IPS-11a (cell line): ENCODE data around the gene MCRIP2.
A peak's percentile ranks its signal among the peaks of the same experiment; 100 is the strongest.
"Not testable (repeated sequence)": the region's sequence is repeated elsewhere in the genome, so short reads cannot be mapped to it uniquely, and the experiment has no call there.

Source experiments
- H3K4me3 ChIP-seq: one replicate; pipeline ENCODE4 v1.5.1; 2013; ENCODE audit warnings: low read depth, low read length, control low read depth

Gene MCRIP2

DNA sequence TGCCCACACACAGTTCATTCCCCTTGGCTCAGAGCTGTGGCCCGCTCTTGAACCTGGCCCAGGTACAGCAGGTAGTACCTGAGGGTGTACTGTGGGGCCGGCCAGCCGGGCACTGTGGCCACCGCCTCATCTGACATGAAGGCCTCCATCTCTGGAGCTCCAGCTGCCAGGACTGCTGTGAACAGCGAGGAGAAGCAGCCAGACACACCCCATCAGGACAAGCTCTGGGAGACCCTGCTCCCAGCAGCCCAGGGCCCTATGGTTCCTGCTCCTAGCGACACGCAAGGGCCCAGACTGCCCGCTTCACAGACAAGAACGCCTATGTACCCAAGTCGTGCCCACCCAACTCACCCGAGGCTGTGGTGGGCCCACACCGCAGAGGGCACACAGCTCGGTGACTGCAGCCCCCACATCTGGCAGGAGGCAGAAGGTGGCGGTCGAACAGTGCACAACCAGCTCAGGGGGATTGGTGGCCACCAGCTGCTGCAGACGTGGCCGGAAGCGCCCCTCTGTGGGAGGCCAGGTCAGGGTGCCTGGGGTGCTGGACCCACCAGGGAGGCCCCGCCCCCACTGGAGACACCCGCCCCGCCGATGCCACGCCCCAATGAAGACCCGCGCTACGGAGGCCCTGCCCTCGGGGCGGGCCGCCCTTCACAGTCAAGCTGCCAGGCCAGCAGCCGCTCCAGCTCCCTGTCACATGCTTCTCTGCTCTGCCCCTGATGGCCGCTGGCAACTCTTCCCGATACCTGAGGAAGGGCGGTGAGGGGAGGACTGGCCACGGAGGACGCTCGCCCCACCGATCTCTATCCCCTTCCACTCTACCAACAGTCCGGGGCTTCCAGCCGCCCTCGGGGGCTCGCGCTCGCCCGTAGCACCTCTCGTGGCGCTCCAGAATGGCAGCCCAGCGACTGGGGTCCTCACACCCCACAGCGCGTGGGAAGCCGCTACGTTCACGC lies 37.5 kb downstream of the MCRIP2 start:
- peak overlapping the region; percentile 24 for H3K4me3 ChIP-seq

DNA sequence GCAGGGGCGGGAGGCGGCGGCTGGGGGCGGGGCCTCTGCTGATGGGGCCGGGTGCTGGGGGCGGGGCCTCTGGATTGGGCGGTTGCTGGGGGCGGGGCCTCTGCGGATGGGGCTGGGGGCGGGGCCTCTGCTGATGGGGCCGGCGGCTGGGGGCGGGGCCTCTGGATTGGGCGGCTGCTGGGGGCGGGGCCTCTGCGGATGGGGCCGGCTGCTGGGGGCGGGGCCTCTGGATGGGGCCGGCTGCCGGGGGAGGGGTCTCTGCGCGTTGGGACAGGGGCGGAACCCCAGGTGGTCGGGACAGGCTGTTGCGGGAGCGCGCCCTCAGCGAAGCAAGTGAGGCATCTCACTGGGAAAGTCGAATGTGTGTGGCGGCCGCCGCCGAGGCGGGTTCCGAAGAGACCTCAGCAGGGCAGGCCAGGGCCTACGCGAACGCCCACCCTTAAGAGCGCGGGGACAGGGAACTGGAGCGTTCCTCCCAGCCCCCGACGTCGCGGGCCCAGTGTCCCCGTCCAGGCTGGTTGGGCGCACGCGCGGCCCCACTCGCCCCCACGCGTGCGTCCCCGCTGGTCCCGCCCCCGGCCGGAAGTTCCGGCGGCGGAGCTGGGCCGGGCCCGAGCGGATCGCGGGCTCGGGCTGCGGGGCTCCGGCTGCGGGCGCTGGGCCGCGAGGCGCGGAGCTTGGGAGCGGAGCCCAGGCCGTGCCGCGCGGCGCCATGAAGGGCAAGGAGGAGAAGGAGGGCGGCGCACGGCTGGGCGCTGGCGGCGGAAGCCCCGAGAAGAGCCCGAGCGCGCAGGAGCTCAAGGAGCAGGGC lies 38.4 kb downstream of the MCRIP2 start, which contains the start of gene STUB1:
Gene STUB1 (plus strand): TSS at position 597 of the 811 bp plus-strand sequence. CDS start 116 bp downstream, at position 713.
- peak within 1 kb of the TSS; percentile 74 for H3K4me3 ChIP-seq

DNA sequence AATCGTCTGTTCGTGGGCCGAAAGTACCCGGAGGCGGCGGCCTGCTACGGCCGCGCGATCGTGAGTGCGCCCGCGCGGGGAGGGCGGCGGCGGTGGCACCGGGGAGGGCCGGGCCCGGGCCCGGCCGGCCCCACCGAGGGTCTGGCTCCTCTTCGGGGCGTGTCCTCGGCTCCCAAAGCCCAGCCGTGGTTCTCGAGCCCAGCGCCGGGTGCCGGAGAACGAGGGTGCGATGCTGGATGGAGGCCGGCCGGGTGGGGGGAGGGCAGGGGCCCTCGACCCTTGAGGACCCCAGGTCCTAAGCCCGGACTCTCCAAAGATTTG lies 39.0 kb downstream of the MCRIP2 start:
- peak overlapping the region; percentile 74 for H3K4me3 ChIP-seq

DNA sequence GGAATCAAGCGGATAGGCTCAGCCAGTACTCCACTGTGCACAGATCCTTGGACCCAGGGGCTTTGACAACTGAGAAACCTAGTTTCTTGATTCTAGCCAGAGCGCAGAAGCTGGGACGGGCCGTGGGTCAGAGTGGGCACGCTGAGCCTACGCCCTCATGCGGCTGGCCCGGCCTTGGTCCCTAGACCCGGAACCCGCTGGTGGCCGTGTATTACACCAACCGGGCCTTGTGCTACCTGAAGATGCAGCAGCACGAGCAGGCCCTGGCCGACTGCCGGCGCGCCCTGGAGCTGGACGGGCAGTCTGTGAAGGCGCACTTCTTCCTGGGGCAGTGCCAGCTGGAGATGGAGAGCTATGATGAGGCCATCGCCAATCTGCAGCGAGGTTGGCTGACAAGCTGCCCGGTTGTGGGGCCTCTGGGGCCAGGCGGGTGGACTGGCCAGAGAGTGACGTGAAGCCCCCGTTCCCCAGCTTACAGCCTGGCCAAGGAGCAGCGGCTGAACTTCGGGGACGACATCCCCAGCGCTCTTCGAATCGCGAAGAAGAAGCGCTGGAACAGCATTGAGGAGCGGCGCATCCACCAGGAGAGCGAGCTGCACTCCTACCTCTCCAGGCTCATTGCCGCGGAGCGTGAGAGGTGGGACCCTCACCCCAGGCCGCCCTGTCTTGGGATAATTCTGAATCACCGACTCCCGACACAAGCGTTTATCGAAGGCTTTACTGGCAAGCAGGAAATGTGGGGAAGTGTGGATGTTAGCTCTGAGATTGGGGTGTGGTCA lies 39.5 kb downstream of the MCRIP2 start:
- peak overlapping the region; percentile 74 for H3K4me3 ChIP-seq

DNA sequence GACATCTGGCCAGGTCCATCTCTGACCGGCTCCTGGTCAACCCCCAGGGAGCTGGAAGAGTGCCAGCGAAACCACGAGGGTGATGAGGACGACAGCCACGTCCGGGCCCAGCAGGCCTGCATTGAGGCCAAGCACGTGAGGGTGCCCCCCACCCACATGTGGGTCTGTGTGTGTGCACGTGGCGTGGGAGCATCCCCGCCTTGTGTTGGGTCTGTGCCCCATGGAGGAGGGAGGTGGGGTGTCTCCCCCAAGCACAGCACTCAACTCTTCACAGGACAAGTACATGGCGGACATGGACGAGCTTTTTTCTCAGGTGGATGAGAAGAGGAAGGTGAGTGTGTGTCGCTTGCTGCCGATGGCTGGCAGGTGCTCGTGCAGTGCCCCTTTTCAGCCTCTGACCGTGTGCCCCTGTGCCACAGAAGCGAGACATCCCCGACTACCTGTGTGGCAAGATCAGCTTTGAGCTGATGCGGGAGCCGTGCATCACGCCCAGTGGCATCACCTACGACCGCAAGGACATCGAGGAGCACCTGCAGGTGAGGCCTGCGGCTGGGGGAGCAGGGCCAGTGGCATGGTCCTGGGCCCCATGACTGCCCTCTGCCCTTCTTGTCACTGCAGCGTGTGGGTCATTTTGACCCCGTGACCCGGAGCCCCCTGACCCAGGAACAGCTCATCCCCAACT lies 40.3 kb downstream of the MCRIP2 start:
- no peak overlapping the region for H3K4me3 ChIP-seq

DNA sequence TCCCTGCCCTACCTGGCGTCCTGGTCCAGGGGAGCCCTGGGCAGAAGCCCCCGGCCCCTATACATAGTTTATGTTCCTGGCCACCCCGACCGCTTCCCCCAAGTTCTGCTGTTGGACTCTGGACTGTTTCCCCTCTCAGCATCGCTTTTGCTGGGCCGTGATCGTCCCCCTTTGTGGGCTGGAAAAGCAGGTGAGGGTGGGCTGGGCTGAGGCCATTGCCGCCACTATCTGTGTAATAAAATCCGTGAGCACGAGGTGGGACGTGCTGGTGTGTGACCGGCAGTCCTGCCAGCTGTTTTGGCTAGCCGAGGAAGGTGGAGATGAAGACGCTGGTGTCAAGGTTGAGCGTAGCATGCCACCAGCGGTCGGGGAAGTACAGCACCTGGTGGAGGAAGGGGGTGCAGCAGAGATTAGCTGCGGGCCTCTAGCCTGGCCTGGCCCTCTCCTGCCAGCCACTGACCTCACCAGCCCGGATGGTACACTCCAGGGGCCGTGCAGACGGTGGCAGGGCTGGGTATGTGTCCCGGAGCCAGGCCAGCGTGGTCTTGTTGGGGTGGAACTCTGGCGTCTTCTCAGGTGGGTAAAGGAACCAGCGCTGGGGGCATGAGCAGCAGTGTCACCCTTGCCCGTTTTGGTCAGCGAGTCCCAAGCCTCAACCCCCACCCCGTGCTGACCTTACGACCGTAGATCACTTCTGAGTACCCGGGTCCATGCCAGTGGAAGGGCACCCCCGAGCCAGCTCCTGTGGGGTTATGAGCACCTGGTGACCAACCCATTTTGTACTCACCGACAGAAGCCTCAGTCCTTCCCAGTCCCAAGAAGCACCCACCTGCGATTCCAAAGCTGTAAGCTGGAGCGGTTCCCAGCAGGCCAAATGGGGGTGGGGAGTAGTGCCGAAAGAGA lies 41.1 kb downstream of the MCRIP2 start:
- no peak overlapping the region for H3K4me3 ChIP-seq

DNA sequence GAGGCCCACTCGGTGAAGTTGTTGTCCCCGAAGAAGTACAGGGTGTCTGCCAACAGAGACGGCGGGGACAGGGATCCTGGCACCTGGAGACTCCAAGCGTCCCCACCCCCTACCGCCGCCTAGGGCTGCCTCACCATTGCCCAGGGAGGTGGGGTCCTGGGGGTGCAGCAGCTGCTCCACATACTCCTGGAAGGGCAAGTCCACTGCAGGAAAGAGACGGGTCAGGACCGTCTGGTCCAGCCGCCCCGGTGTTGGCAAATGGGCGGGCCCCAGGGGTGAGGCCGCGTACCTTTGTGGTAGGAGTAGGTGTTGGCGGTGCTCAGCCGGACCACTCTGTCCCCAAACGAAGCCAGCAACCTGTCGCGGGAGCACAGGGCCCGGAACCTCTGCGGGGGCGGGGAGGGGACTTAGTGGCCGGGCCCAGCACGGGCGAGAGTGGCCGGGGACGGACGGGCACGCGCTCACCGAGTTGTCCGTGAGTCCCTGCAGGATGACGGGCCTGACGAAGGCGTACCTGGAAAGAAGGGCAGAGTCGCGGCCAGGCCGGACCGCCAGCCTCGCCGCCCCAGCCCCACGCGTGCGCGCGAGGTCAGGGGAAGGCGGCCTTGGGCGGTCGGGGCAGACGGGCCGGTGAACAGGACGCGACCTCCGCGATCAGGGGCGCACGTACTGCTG lies 41.9 kb downstream of the MCRIP2 start:
- H3K4me3 ChIP-seq = peak overlapping the region; percentile 81

DNA sequence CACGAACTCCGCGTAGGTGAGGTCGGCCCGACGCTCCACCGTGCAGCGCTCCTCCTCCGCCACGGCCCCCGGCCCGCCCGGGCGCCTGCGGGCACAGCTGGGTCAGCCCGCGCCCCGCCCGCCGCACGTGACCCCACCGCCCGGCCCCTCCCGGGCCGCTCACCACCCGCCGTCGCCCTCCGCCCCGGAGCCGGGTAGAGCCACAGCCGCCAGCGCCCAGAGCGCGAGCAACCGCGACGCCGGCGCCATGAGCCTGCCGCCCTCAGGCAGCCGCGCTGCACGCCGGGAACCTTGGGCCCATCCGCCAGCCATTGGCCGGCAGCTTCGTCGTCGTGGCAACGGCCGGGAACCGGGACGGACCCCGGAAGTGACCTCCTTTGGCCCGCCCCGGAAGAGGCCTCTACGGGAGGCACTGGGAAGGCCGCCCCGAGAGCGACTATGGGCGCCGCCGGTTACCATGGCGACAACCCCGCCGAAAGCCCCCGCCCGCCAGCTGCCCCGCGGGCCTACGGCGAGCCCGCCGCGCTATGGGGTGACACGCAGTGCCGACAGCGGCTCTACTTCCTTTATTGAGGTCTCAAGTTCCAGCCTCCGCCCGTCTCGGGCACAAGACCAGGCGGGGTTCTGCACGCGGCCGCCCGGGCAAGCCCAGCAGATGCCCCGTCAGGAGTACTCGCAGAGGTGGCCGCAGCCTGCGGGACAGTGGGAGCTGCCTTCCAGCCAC lies 42.6 kb downstream of the MCRIP2 start, which contains the start of gene JMJD8:
Gene JMJD8 (minus strand): TSS at position 264 of the 724 bp plus-strand sequence. CDS start 15 bp downstream, at position 249.
- H3K4me3 ChIP-seq = peak within 1 kb of the TSS; percentile 81

DNA sequence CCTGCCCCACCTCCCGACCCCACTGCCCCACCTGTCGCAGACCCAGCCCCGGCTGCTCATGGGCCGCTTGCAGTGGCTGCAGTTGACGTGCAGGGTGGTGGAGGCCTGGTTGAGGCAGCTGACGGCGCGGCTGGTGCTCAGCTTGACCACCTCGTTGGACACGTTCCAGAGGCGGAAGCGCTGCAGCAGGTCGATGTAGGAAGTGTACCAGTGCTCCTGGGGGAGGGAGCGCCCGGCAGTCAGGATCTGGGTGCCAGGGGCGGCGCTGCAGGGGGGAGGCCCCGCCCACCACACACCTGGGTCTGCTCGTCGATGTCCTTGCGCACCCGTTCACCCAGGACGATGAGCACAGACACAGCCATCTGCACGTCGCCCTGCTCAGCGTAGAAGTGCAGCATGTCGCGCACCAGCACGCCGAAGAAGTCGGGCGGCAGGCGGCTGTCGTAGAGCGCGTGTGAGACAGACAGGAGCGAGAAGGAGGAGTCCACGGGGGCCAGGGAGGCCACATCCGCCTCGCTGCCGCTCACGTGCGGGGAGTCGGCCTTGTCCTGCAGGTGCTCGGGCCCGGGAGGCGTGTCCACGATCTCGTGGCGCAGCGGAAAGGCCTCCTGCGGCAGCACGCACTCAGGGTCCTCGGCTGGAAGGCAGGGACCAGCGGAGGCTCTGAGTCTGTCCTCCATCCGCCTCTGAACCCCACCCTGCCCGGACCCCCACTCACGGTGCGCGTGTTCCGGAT lies 43.5 kb downstream of the MCRIP2 start:
- no peak overlapping the region for H3K4me3 ChIP-seq

DNA sequence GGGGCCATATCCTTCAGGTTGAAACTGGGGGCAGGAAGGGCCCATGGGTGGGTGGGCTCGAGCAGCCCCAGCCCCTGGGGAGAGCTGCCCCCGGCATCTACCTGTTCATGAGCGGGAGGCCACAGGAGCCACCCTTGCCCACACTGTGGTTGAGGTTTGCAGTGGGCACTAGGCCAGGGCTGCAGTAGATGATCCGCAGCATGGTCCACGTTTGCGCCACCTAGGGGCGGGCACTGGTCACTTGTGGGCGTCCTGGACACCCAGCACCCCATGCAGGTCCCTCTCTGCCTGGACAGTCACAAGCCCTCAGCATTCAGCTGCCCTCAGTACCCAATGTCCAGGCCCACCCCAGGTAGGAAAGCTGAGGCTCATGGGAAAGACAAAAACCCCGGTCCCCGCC lies 44.3 kb downstream of the MCRIP2 start:
- H3K4me3 ChIP-seq = no peak overlapping the region

DNA sequence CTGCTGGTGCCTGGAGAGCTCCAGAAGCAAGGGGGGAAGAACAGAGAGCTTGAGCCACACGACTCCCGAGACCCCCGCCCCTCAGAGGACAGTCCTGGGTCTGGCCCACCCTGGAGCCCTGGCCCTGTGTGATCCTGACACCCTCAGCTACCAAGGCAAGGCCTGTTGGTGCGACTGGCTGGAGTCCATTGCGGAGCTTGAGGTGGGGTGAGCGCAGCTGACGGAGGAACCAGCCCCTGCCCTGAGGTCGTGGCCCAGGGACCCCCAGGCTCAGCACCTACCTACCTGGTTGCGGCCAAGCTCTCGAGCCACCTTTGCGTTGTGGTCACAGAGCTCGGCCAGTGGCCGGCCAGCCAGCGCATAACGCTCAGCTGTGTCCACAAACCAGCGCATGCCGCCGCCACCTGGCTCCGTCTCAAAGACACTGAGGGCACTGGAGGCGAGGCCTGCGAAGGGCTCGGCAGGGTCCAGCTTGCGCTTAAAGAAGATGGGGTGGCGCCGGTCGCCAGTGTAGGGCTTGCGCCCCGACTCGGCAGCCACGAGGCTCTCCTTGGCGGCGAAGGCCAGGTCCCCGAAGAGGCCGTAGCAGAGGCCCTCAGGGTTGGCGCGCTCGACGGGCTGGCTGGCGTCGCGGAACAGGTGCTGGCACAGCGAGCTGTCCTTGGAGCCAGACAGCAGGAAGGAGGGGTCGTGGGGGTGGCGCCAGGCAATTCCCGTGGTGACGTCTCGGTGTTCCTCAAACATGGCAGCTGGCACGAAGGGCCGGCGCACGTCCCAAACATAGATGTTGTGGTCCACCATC lies 45.0 kb downstream of the MCRIP2 start:
- H3K4me3 ChIP-seq = no peak overlapping the region

DNA sequence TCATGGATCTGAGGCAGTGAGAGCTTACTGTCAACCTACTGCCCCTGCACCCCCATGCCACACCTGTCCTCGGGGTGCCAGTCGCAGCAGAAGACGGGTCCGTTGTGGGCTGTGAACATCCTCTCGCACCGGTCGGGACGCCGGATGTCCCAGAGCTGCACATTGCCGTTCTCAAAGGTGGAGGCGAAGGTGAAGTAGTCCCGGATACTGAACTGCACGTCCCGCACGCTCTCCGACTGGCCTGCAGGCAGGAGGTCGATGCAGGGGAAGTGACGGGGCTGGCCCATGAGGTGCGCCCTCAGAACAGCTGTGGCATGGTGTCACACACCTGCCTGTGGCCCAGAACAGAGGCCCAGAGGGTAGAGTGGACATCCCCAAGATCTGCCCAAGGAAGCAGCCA lies 45.9 kb downstream of the MCRIP2 start:
- H3K4me3 ChIP-seq = no peak overlapping the region

DNA sequence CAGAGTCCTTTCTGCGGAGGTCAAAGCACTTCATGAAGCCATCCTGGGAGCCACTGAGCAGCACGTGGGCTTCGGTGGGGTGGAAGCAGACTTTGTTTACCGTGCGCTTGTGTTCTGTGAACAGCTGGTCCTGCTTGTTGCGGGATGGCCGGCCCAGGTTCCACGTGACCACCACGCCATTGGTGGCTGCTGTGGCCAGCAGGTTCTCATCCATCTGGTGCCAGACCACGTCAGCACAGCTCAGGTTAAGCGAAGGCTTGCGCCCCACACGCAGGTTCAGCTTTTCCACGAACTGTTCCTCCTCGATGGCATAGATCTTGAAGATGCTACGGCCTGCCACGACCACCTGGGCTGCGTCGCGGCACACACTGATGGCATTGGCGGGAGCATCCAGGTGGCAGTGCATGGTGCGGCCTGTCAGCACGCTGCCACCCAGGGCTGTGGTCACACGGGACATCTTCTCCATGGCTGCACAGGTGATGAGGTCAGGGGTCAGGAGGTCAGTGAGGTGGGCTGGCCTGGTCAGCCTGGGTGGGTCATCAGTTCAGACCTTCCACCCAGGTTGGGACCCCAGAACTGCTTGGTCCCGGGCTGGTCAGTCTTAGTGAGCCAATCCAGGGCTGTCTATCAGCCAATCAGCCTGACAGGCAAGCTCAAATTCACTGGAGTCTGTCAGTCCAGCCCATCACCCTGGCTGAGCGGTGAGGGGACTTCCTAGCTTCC lies 47.7 kb downstream of the MCRIP2 start:
- H3K4me3 ChIP-seq = peak overlapping the region; percentile 59

DNA sequence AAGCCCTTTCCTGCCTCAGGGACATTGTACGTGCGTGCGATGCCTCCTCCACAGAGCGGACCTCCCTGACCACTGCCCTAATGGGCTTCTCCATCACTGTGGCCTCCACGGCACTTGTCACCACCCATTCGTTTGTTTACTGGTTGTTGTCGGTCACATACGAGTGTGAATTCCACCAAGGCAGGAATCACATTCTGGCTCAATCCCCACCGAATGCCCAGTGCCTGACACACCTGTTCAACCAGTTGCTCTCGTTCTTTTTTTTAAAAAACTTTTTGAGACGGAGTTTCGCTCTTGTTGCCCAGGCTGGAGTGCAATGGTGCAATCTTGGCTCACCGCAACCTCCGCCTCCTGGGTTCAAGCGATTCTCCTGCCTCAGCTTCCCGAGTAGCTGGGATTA lies 49.6 kb downstream of the MCRIP2 start:
- not testable (repeated sequence) for H3K4me3 ChIP-seq

DNA sequence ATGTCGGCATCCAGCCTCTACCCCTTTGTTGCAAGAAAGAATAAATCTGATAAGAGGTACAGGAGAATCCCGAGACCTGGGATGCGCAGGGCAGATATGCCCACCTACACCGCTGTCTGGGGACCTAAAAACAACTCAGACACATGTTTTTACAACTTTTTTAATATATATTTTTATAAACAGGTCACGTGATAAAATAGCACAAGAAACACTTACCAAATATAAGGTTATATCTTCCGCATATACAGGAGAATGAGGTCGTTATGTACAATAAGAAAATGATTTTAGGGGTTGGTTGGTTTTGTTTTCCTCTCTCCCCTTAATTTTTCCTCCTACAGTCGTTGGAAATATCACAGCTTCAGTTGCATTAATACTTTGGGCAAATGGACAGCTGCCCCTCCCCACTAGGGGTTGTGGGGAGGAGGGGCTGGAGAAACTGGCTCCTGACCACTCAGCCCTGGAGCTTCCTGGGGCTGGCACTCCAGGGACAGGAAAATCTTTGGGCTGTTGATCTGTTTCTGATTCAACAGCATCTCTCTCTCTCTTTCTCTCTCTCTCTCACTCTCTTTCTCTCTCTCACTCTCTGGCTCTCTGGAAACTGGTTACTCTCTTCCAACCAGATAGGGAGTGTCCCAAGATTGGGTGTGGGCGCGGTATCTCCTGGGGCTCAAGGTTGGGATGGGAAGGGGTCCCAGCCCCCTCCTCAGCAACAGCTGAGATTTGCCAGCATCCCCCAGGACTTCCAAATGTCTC lies 50.9 kb downstream of the MCRIP2 start:
- H3K4me3 ChIP-seq = no peak overlapping the region
